Measurements from ENCODE around the gene MAL.

GRCh38 chr2:95050385-95051300, 25.1 kb downstream of the MAL start:
- TF ChIP-seq CTCF (IDR thresholded peaks at IDR 0.05; ENCODE audit: low read length) (no peak), EZH2 (IDR thresholded peaks at IDR 0.05; ENCODE audit: borderline replicate concordance, low read length) (no peak)

Data from OCI-LY1 (cell line).